OCI-LY3 (cell line): ENCODE measurements around the gene DYRK3.

Source experiments
- H2AFZ ChIP-seq: fragments of 200-600, 300-600 bp; shearing (Covaris generic); 2 replicates; pipeline ENCODE4 v1.6.0; 2014; ENCODE audit warnings: antibody characterized with exemption, low read depth, low read length
- H3K27ac ChIP-seq: fragments of 200-600, 300-600 bp; sonication (generic); 2 replicates; pipeline ENCODE4 v1.5.1; 2014; ENCODE audit warnings: mild to moderate bottlenecking, low read length, moderate library complexity, mixed read lengths
- H3K27me3 ChIP-seq: fragments of 200-600, 300-600 bp; sonication (generic); 2 replicates; pipeline ENCODE4 v1.6.1; 2014; ENCODE audit warnings: low read depth, low read length, mixed read lengths
- H3K36me3 ChIP-seq: fragments of 200-600, 300-600 bp; sonication (generic); replicated peaks from 2 replicates; pipeline ENCODE3; 2014; ENCODE audit warnings: low read depth, low read length, mixed read lengths
- H3K4me1 ChIP-seq: fragments of 300-600, 200-600 bp; sonication (generic); 2 replicates; pipeline ENCODE4 v1.6.1; 2014; ENCODE audit warnings: low read length, mixed read lengths
- H3K4me2 ChIP-seq: fragments of 200-600, 300-600 bp; sonication (generic); 2 replicates; pipeline ENCODE4 v1.6.1; 2014; ENCODE audit warnings: low read length, mixed read lengths
- H3K4me3 ChIP-seq: fragments of 300-600, 200-600 bp; sonication (generic); 2 replicates; pipeline ENCODE4 v1.5.1; 2014; ENCODE audit warnings: antibody characterized with exemption, mild to moderate bottlenecking, low read length, moderate library complexity
- H3K79me2 ChIP-seq: fragments of 300-600, 200-600 bp; shearing (Covaris generic); 2 replicates; pipeline ENCODE4 v1.6.1; 2014; ENCODE audit warnings: mild to moderate bottlenecking, low read length, mixed read lengths
- H3K9ac ChIP-seq: fragments of 300-600, 200-600 bp; shearing (Covaris generic); 2 replicates; pipeline ENCODE4 v1.6.0; 2014; ENCODE audit warnings: mild to moderate bottlenecking, low read length, moderate library complexity
- H3K9me3 ChIP-seq: fragments of 200-600, 300-600 bp; shearing (Covaris generic); 2 replicates; pipeline ENCODE4 v1.6.1; 2014; ENCODE audit warnings: low read length, mixed read lengths; ENCODE audit not compliant: insufficient read depth
- H4K20me1 ChIP-seq: fragments of 200-600, 300-600 bp; sonication (generic); 2 replicates; pipeline ENCODE4 v1.6.1; 2016; ENCODE audit warnings: low read length, mixed read lengths; ENCODE audit not compliant: insufficient read depth
- EZH2phosphoT487 ChIP-seq: fragments of 200-600 bp; shearing (Covaris generic); IDR thresholded peaks from 2 replicates; pipeline ENCODE4 v1.6.1; 2018; ENCODE audit warnings: antibody characterized with exemption, mixed run types, low read depth
- TF ChIP-seq, protein P1 (sequence below): fragments of 200-600, 300-600 bp; sonication (generic); IDR thresholded peaks from 2 replicates; pipeline ENCODE4 v1.5.1; 2014; ENCODE audit warnings: antibody characterized with exemption, low read length, low read depth

The DYRK3 gene

DNA sequence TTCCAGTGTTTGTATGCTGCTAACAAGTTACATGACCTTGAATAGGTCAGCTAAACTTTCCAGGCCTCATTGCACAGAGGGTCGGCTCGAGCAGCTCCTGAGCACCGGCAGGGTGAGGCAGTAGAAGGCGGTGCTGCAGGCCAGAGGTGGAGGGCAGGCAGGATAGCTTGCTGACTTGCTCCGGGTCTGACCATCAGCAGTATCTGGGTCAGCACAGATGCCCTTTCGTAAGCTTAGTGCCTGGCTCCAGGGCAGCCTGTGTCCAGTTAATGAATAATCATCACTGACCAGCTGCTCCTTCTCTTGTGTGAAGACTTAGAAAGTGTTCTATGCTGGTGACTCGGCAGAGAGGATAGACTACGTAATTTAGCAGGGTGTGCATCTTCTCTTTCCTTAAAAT lies 56.3 kb downstream of the DYRK3 start:
- TF ChIP-seq, protein P1, sequence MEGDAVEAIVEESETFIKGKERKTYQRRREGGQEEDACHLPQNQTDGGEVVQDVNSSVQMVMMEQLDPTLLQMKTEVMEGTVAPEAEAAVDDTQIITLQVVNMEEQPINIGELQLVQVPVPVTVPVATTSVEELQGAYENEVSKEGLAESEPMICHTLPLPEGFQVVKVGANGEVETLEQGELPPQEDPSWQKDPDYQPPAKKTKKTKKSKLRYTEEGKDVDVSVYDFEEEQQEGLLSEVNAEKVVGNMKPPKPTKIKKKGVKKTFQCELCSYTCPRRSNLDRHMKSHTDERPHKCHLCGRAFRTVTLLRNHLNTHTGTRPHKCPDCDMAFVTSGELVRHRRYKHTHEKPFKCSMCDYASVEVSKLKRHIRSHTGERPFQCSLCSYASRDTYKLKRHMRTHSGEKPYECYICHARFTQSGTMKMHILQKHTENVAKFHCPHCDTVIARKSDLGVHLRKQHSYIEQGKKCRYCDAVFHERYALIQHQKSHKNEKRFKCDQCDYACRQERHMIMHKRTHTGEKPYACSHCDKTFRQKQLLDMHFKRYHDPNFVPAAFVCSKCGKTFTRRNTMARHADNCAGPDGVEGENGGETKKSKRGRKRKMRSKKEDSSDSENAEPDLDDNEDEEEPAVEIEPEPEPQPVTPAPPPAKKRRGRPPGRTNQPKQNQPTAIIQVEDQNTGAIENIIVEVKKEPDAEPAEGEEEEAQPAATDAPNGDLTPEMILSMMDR = no peak
- TF ChIP-seq EZH2phosphoT487 = no peak
- Histone ChIP-seq H3K9me3 (no peaks in the 10 kb centered on the region), H4K20me1 (peaks cover 99% of the 10 kb centered on the region), H3K4me1 (peaks cover 25% of the 10 kb centered on the region), H3K27ac (no peak overlapping the region), H2AFZ (no peak overlapping the region), H3K9ac (no peak overlapping the region), H3K4me2 (no peak overlapping the region), H3K36me3 (peaks cover 23% of the 10 kb centered on the region), H3K4me3 (no peak overlapping the region), H3K27me3 (no peaks in the 10 kb centered on the region), H3K79me2 (peaks cover 99% of the 10 kb centered on the region)

DNA sequence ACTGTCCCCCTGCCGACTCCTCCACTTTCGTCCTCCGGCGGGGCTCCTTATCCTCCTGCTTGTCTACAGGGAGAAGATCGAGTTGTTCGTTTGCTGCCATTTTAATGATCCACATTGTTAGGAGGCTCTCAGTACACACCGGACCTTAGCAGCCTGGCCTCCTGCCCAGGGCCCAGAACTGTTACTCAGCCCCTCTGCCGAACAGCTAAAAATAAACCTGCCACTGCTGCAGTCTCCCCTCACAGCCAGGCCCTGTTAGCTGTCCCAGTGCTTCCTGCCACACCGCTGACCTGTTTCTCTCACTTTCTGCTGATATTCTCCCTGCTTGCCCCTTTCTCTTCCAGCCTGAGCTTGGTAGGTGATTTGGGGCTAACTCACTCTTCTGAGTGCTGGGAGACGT lies 57.7 kb downstream of the DYRK3 start:
- no peak overlapping the region for H2AFZ ChIP-seq
- H3K4me3 ChIP-seq = no peak overlapping the region
- TF ChIP-seq, protein P1 = no peak
- H3K27me3 ChIP-seq = no peaks in the 10 kb centered on the region
- H3K79me2 ChIP-seq = peaks cover 99% of the 10 kb centered on the region
- H3K4me2 ChIP-seq = no peak overlapping the region
- peaks cover 99% of the 10 kb centered on the region for H4K20me1 ChIP-seq
- no peaks in the 10 kb centered on the region for H3K9me3 ChIP-seq
- peaks cover 35% of the 10 kb centered on the region for H3K36me3 ChIP-seq
- H3K9ac ChIP-seq = no peak overlapping the region
- peaks cover 14% of the 10 kb centered on the region for H3K4me1 ChIP-seq
- no peak overlapping the region for H3K27ac ChIP-seq

DNA sequence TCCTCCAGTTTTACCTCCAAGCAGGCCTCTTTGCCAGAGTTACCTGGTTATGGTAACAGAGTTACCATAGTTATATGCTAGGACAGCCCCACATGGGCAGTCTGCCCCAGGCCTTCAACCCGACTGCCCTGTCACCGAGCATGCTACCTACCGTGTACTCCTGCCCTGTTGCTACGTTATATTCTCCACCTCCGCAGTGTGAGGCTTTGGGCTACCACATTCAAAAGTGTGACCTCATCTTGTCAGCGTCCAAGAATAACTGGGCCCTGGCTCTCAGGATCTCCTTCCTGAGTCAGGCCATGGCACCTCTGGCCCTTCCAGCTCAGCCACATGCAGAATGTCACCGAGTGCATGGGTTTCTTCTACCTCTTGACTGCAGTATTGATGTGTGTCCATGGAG lies 58.3 kb downstream of the DYRK3 start:
- Histone ChIP-seq H3K4me2 (no peak overlapping the region), H3K36me3 (peaks cover 40% of the 10 kb centered on the region), H3K27ac (no peak overlapping the region), H3K4me3 (no peak overlapping the region), H2AFZ (no peak overlapping the region), H4K20me1 (peaks cover 99% of the 10 kb centered on the region), H3K79me2 (peaks cover 98% of the 10 kb centered on the region), H3K27me3 (no peaks in the 10 kb centered on the region), H3K4me1 (peaks cover 14% of the 10 kb centered on the region), H3K9me3 (no peaks in the 10 kb centered on the region), H3K9ac (no peak overlapping the region)
- TF ChIP-seq, protein P1 = no peak
- no peak for TF ChIP-seq EZH2phosphoT487

DNA sequence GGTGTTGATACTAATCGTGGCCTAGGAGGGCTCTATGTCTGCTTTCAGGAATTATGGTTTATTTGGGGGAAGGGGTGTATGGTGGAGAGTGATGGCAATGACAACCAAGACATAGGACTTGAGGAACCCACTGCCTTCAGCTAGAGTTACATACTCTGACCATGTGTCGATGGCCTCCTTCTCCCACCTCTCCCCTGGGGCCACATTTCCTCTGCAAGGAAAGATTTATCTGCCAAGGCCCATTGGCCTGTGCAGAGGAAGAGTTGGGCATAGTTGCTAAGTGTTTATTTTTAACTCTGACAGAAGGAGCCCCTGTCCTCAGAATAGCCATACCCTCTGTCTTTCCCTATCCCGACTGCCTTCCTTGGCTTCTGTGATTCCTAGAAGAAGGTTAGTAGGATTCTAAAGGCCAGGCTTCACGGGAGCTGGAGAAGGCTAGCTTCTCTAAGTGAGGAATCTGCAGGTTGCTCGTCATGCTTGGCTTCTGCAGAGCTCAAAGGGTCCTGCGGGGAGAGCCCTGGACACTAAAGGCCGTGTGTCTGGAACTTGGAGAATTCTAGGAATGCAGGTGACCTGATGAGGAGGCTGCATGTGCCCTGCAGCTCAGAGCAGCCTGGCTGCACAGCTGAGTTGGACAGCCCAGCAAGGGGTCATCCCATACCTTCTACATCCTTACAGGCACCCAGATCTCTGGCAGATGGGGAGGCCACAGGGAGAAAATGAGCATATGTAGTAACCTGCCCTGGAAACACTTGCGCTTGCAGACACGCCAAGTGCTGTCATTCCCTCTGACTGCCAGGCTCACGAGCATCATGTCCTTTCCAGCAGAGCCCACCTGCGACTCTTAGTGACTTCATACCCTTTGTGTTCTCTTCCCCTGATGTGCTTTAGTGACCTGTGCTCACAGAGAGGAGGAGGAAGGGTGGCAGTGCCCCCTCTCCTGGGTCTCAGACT lies 59.1 kb downstream of the DYRK3 start:
- Histone ChIP-seq H3K36me3 (peaks cover 41% of the 10 kb centered on the region), H3K4me3 (no peak overlapping the region), H3K9me3 (no peaks in the 10 kb centered on the region), H3K9ac (no peak overlapping the region), H3K27me3 (no peaks in the 10 kb centered on the region), H3K79me2 (peaks cover 98% of the 10 kb centered on the region), H3K4me1 (peaks cover 14% of the 10 kb centered on the region), H2AFZ (no peak overlapping the region), H4K20me1 (peaks cover 99% of the 10 kb centered on the region), H3K4me2 (no peak overlapping the region), H3K27ac (no peak overlapping the region)
- no peak for TF ChIP-seq EZH2phosphoT487
- TF ChIP-seq, protein P1 = no peak
